IMR-90 (cell line): ENCODE measurements around the gene LDLRAD4. TPM values are rescaled to one million over a fixed set of nuclear protein-coding genes. Genes with fewer than 3 reads are reported as not detected.

Source experiments
- ATAC-seq: fragments of 200-7000 bp; cut with Tn5 transposase; 2 replicates; pipeline ENCODE4 v1.9.1; 2020; ENCODE audit warnings: low read depth, mild to moderate bottlenecking, moderate library complexity
- BruUV-seq: library from RNA; stranded (reverse); fragments of 400-500 nt; replicated peaks from 2 replicates; lab custom pipeline; 2021; lab: Mats Ljungman, UMichigan
- CTCF ChIA-PET: fragments of 300-600 bp; formaldehyde crosslinking; extraction: SDS; loops from one replicate; lab custom pipeline; 2021; ENCODE audit warnings: antibody characterized with exemption; lab: Yijun Ruan, JAX
- POLR2A ChIA-PET: fragments of 300-600 bp; sonication (Branson Sonifier 250); formaldehyde crosslinking; loops from one replicate; lab custom pipeline; 2022; ENCODE audit warnings: antibody characterized with exemption; ENCODE audit not compliant: unreplicated experiment; lab: Charles Lee
- DNase-seq: peaks from one replicate; pipeline ENCODE4 v3.0.0; 2013
- H2AFZ ChIP-seq: replicated peaks from 2 replicates; pipeline ENCODE3; 2013; ENCODE audit warnings: low read length, mild to moderate bottlenecking; ENCODE audit not compliant: poor library complexity
- H2AK5ac ChIP-seq: 2 replicates; pipeline ENCODE4 v1.6.1; 2013; ENCODE audit warnings: low read depth, low read length, inconsistent platforms
- H2AK9ac ChIP-seq: replicated peaks from 2 replicates; pipeline ENCODE3; 2013; ENCODE audit warnings: mild to moderate bottlenecking, low read depth, low read length, moderate library complexity; ENCODE audit not compliant: poor library complexity
- H2BK120ac ChIP-seq: 2 replicates; pipeline ENCODE4 v1.6.1; 2013; ENCODE audit warnings: low read depth, low read length, inconsistent platforms
- H2BK15ac ChIP-seq: 3 replicates; pipeline ENCODE4 v1.6.1; 2013; ENCODE audit warnings: low read depth, low read length, inconsistent platforms
- H2BK20ac ChIP-seq: 2 replicates; pipeline ENCODE4 v1.6.1; 2013; ENCODE audit warnings: low read depth, mild to moderate bottlenecking, inconsistent platforms, low read length, moderate library complexity
- H2BK5ac ChIP-seq: 2 replicates; pipeline ENCODE4 v1.6.1; 2013; ENCODE audit warnings: mild to moderate bottlenecking, low read depth, low read length, inconsistent platforms; ENCODE audit not compliant: poor library complexity, severe bottlenecking
- H3K14ac ChIP-seq: replicated peaks from 2 replicates; pipeline ENCODE4 v1.6.1; 2013; ENCODE audit warnings: low read depth, low read length, inconsistent platforms
- H3K18ac ChIP-seq: 2 replicates; pipeline ENCODE4 v1.6.1; 2013; ENCODE audit warnings: low read depth, low read length, control low read depth
- H3K23ac ChIP-seq: 2 replicates; pipeline ENCODE4 v1.6.1; 2013; ENCODE audit warnings: low read depth, low read length, inconsistent platforms
- H3K27ac ChIP-seq: 2 replicates; pipeline ENCODE4 v1.5.1; 2013; ENCODE audit warnings: mild to moderate bottlenecking, control low read depth, low read length; ENCODE audit not compliant: insufficient read depth
- H3K27me3 ChIP-seq: 2 replicates; pipeline ENCODE4 v1.6.1; 2013; ENCODE audit warnings: low read length; ENCODE audit not compliant: control insufficient read depth, insufficient read depth
- H3K36me3 ChIP-seq: 2 replicates; pipeline ENCODE4 v1.6.1; 2013; ENCODE audit warnings: low read length, mixed read lengths; ENCODE audit not compliant: control insufficient read depth, insufficient read depth
- H3K4ac ChIP-seq: 2 replicates; pipeline ENCODE4 v1.6.1; 2013; ENCODE audit warnings: low read depth, low read length, inconsistent platforms
- H3K4me1 ChIP-seq: 2 replicates; pipeline ENCODE4 v1.6.1; 2013; ENCODE audit warnings: low read length, mixed read lengths; ENCODE audit not compliant: control insufficient read depth, insufficient read depth
- H3K4me2 ChIP-seq: 2 replicates; pipeline ENCODE4 v1.6.1; 2013; ENCODE audit warnings: low read depth, mild to moderate bottlenecking, control low read depth, low read length, moderate library complexity
- H3K4me3 ChIP-seq: 2 replicates; pipeline ENCODE4 v1.5.1; 2013; ENCODE audit warnings: low read depth, mild to moderate bottlenecking, control low read depth, low read length, moderate library complexity; ENCODE audit not compliant: insufficient read depth
- H3K56ac ChIP-seq: 2 replicates; pipeline ENCODE4 v1.6.1; 2013; ENCODE audit warnings: low read length, inconsistent platforms; ENCODE audit not compliant: insufficient read depth; ENCODE audit errors: extremely low read depth
- H3K79me1 ChIP-seq, 2 experiments: 2 replicates each; pipeline ENCODE4 v1.6.1; 2013; ENCODE audit warnings: low read length in 2 of 2, inconsistent platforms in 1 of 2, low read depth in 1 of 2
- H3K9ac ChIP-seq: 2 replicates; pipeline ENCODE4 v1.6.1; 2013; ENCODE audit warnings: low read depth, low read length, control low read depth
- H3K9me1 ChIP-seq: 2 replicates; pipeline ENCODE4 v1.6.1; 2013; ENCODE audit warnings: low read length, inconsistent platforms; ENCODE audit not compliant: insufficient read depth
- H3K9me3 ChIP-seq: 2 replicates; pipeline ENCODE4 v1.6.1; 2013; ENCODE audit warnings: low read length; ENCODE audit not compliant: control insufficient read depth, insufficient read depth
- H4K20me1 ChIP-seq: 2 replicates; pipeline ENCODE4 v1.6.1; 2013; ENCODE audit warnings: low read length, inconsistent platforms; ENCODE audit not compliant: insufficient read depth
- H4K5ac ChIP-seq: 2 replicates; pipeline ENCODE4 v1.6.1; 2013; ENCODE audit warnings: mild to moderate bottlenecking, low read depth, low read length, control low read depth
- H4K8ac ChIP-seq, 2 experiments: 2 replicates each; pipeline ENCODE4 v1.6.1; 2013; ENCODE audit warnings: low read depth in 2 of 2, low read length in 2 of 2, control low read depth in 1 of 2, inconsistent platforms in 1 of 2
- H4K91ac ChIP-seq: 2 replicates; pipeline ENCODE4 v1.6.1; 2013; ENCODE audit warnings: low read depth, low read length, inconsistent platforms; ENCODE audit not compliant: insufficient read depth
- BHLHE40 ChIP-seq: fragments of 150-350 bp; IDR thresholded peaks from 2 replicates; pipeline ENCODE4 v1.6.1; 2016; ENCODE audit warnings: mild to moderate bottlenecking, low read depth, low read length
- CEBPB ChIP-seq: IDR thresholded peaks from 2 replicates; pipeline ENCODE4 v1.6.1; 2012; ENCODE audit warnings: low read depth, low read length, improper control_type of control experiment
- NFE2L2 ChIP-seq: fragments of 150-350 bp; IDR thresholded peaks from 2 replicates; pipeline ENCODE4 v1.6.1; 2016; ENCODE audit warnings: low read depth, mild to moderate bottlenecking, low read length
- POLR2A ChIP-seq: IDR thresholded peaks from 2 replicates; pipeline ENCODE4 v1.6.1; 2012; ENCODE audit warnings: mild to moderate bottlenecking, low read depth, low read length
- WGBS, 2 experiments: methylation state at CpG; one replicate each; pipeline versions ENCODE4 v1.1.5 to v1.1.7; 2013; ENCODE audit warnings: missing lambda C conversion rate in 2 of 2; ENCODE audit not compliant: insufficient read length in 1 of 2; ENCODE audit errors: extremely low coverage in 2 of 2; 5-methylcytosine and 5-hydroxymethylcytosine counted together
- dilution Hi-C: fragments of 300-500 bp; cut with HindIII; formaldehyde crosslinking; loops from one replicate; pipeline ENCODE4 v1.14.3; 2018; ENCODE audit warnings: low sequenced_read_pairs; ENCODE audit not compliant: unreplicated experiment
- in situ Hi-C: fragments of 300-500 bp; cut with MboI; formaldehyde crosslinking; loops from 3 replicates; pipeline ENCODE4 v1.14.3; 2019; ENCODE audit warnings: low sequenced_read_pairs, inconsistent platforms, mixed read lengths
- intact Hi-C: fragments of 100-400 bp; cut with micrococcal nuclease; formaldehyde crosslinking; loops from 2 replicates; pipeline ENCODE4 v1.10.0; 2022
- polyA plus RNA-seq, 3 experiments: library from polyadenylated mRNA; depleted of rRNA; stranded (reverse); fragments of >200 nt; gene quantifications; 2 replicates each; pipeline ENCODE4 v1.2.3, GENCODE V29; 2012; ENCODE audit warnings: low replicate concordance in 1 of 3
- total RNA-seq: library from RNA; depleted of rRNA; stranded (reverse); fragments of >200 nt; gene quantifications from 2 replicates; pipeline ENCODE4 v1.2.3, GENCODE V29; 2012
- TF ChIP-seq, protein P1 (sequence below): fragments of 150-350 bp; IDR thresholded peaks from 2 replicates; pipeline ENCODE4 v1.6.1; 2017; ENCODE audit warnings: mild to moderate bottlenecking, antibody characterized with exemption, low read length, low read depth
- TF ChIP-seq, protein P2 (sequence below): fragments of 150-350 bp; IDR thresholded peaks from 2 replicates; pipeline ENCODE4 v1.6.1; 2016; ENCODE audit warnings: low read depth, mild to moderate bottlenecking, low read length, moderate library complexity, borderline replicate concordance

Gene LDLRAD4
- total and polyA plus RNA-seq, 2 of the 4 experiments (the other 2 are of a cell fraction) = not detected

DNA sequence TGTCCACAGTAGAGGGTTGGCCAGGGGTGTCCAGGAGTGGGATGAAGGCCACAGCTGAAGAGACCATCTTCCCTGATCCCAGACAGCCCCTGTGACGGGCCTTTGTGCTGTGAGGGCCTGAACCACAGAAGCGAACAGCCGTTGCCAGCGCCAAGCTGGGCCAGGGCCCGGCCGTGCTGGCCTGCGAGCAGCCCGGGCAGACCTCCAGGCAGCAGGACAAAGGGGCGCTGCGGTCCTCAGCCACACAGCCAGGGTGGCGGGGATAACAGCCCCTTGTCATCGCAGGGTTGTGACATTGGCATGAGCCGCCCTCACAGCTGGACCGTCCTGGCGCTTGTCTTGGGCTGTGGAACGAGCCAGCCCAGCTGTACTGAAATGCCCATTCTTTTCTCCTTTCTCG is 346.7 kb downstream of the LDLRAD4 start:
- intact Hi-C loops = no loop called here
- CTCF ChIA-PET = no interaction called here
- no peak for ATAC-seq

More for the DNA sequence above, 346.7 kb downstream of the LDLRAD4 start:
- no peak overlapping the region for H2BK120ac ChIP-seq
- H3K27me3 ChIP-seq = no peaks in the 10 kb centered on the region; the same call in 1 of the 2 replicates
- in situ Hi-C loops = no loop called here
- no peaks in the 10 kb centered on the region for H4K20me1 ChIP-seq
- H3K14ac ChIP-seq = no peak overlapping the region
- no peak overlapping the region for H3K56ac ChIP-seq
- POLR2A ChIA-PET = no interaction called here
- no TSS peak for BruUV-seq
- no peaks in the 10 kb centered on the region for H3K4me1 ChIP-seq
- H3K4me3 ChIP-seq = no peak overlapping the region
- no peak overlapping the region for H4K5ac ChIP-seq
- H3K9me1 ChIP-seq = no peaks in the 10 kb centered on the region
- 25% methylated on average over 2 of the region's 17 CpGs; no CpG with 5 or more reads in 1 of the 2 experiments for WGBS, 2 experiments
- no peak overlapping the region for H4K8ac ChIP-seq
- H3K23ac ChIP-seq = no peak overlapping the region
- no peak overlapping the region for H2AK9ac ChIP-seq
- H3K9me3 ChIP-seq = no peaks in the 10 kb centered on the region
- no peak overlapping the region for H2BK5ac ChIP-seq
- dilution Hi-C loops = no loop called here
- no peaks in the 10 kb centered on the region for H3K36me3 ChIP-seq
- no peak overlapping the region for H2BK15ac ChIP-seq
- no peak overlapping the region for H3K18ac ChIP-seq
- H2AK5ac ChIP-seq = no peak overlapping the region
- no peak for DNase-seq
- H3K9ac ChIP-seq = no peak overlapping the region
- H2BK20ac ChIP-seq = no peak overlapping the region
- TF ChIP-seq NFE2L2 = no peak
- TF ChIP-seq BHLHE40 = no peak
- TF ChIP-seq POLR2A = no peak
- TF ChIP-seq, protein P1, sequence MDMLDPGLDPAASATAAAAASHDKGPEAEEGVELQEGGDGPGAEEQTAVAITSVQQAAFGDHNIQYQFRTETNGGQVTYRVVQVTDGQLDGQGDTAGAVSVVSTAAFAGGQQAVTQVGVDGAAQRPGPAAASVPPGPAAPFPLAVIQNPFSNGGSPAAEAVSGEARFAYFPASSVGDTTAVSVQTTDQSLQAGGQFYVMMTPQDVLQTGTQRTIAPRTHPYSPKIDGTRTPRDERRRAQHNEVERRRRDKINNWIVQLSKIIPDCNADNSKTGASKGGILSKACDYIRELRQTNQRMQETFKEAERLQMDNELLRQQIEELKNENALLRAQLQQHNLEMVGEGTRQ = no peak
- TF ChIP-seq, protein P2, sequence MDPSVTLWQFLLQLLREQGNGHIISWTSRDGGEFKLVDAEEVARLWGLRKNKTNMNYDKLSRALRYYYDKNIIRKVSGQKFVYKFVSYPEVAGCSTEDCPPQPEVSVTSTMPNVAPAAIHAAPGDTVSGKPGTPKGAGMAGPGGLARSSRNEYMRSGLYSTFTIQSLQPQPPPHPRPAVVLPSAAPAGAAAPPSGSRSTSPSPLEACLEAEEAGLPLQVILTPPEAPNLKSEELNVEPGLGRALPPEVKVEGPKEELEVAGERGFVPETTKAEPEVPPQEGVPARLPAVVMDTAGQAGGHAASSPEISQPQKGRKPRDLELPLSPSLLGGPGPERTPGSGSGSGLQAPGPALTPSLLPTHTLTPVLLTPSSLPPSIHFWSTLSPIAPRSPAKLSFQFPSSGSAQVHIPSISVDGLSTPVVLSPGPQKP = no peak
- no peak for TF ChIP-seq CEBPB
- H3K79me1 ChIP-seq = no peaks in the 10 kb centered on the region
- H2AFZ ChIP-seq = no peak overlapping the region
- no peak overlapping the region for H3K4me2 ChIP-seq
- no peak overlapping the region for H4K91ac ChIP-seq
- no peak overlapping the region for H3K4ac ChIP-seq
- H3K27ac ChIP-seq = no peak overlapping the region
